T-helper 17 cell (primary cell): ENCODE results near the gene GIGYF2. TPM values are rescaled to one million over a fixed set of nuclear protein-coding genes. Genes with fewer than 3 reads are reported as not detected.
"Not testable (repeated sequence)": the region's sequence is repeated elsewhere in the genome, so short reads cannot be mapped to it uniquely, and the experiment has no call there.

Experiments used
- ATAC-seq: fragments of 150-1000 bp; cut with Tn5 transposase; 2 replicates; pipeline ENCODE4 v1.10.0; 2021; ENCODE audit warnings: mild to moderate bottlenecking, moderate library complexity
- DNase-seq, 3 donors: peaks; one replicate each; pipeline versions ENCODE4 v3.0.0 to v3.0.0-alpha.2; 2020 to 2021
- H3K9me3 ChIP-seq: one replicate; pipeline ENCODE4 v1.7.0; 2013; ENCODE audit warnings: low read length, mild to moderate bottlenecking; ENCODE audit not compliant: control insufficient read depth, poor library complexity, severe bottlenecking
- H3K27ac Mint-ChIP-seq: one replicate; pipeline ENCODE4 v1.8.0; 2022; ENCODE audit warnings: mild to moderate bottlenecking, moderate library complexity, mixed read lengths
- H3K27me3 Mint-ChIP-seq: one replicate; pipeline ENCODE4 v1.8.0; 2022; ENCODE audit warnings: mixed read lengths
- H3K36me3 Mint-ChIP-seq: one replicate; pipeline ENCODE4 v1.8.0; 2022; ENCODE audit warnings: low read depth, mixed read lengths
- H3K4me1 Mint-ChIP-seq: one replicate; pipeline ENCODE4 v1.8.0; 2022; ENCODE audit warnings: mild to moderate bottlenecking, mixed read lengths
- H3K4me3 Mint-ChIP-seq: one replicate; pipeline ENCODE4 v1.8.0; 2022; ENCODE audit warnings: mild to moderate bottlenecking, moderate library complexity, mixed read lengths
- total RNA-seq, 4 donors: library from RNA in 2 of 4; stranded (reverse) in 2 of 4; gene quantifications; one replicate each; pipeline ENCODE4 v1.2.3 and lab custom pipeline; 2022 to 2026

The GIGYF2 gene
- total RNA-seq, 2 donors from 2014 or later, result 55.9 to 62.9 TPM

GRCh38 chr2:232698556-232699091 is 1.5 kb downstream of the GIGYF2 start:
- no peaks in the 10 kb centered on the region for H3K36me3 Mint-ChIP-seq
- peaks cover 29% of the 10 kb centered on the region for H3K4me1 Mint-ChIP-seq
- H3K4me3 Mint-ChIP-seq, result peak overlapping the region; percentile 92
- no peaks in the 10 kb centered on the region for H3K27me3 Mint-ChIP-seq
- no peaks in the 10 kb centered on the region for H3K9me3 ChIP-seq
- peak overlapping the region; percentile 94 for H3K27ac Mint-ChIP-seq
- DNase-seq (no peak), ATAC-seq (no peak)

DNA sequence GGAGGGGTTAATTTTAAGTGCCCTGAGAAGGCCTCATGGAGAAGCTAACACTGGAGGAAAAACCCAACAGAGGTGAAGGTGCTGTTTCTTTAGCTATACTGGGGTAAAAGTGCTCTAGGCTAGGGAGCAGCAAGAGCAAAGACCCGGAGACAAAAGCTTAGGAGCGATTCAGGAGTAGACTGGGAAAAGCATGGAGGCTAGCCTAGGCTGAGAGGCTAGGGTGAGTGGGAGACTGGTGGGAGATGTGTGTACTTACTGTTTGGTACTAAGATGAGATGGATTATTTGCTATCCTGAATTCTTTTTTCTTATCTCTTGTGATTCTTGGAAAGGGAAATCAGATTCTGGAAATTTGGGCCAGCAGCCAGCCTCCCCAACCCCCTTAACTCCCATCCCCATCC is 2.0 kb downstream of the GIGYF2 start:
- Mint-ChIP-seq H3K4me3 (peak overlapping the region; percentile 92), H3K36me3 (peaks cover 2% of the 10 kb centered on the region), H3K27me3 (no peaks in the 10 kb centered on the region), H3K27ac (peak overlapping the region; percentile 94), H3K4me1 (peaks cover 33% of the 10 kb centered on the region)
- no peak for DNase-seq
- no peak for ATAC-seq
- H3K9me3 ChIP-seq, result no peaks in the 10 kb centered on the region

GRCh38 chr2:232700154-232700553 is 3.0 kb downstream of the GIGYF2 start:
- Mint-ChIP-seq H3K4me1 (peaks cover 33% of the 10 kb centered on the region), H3K36me3 (peaks cover 5% of the 10 kb centered on the region), H3K27ac (peak overlapping the region; percentile 94), H3K4me3 (peak overlapping the region; percentile 44), H3K27me3 (no peaks in the 10 kb centered on the region)
- no peak for ATAC-seq
- DNase-seq, result no peak
- no peaks in the 10 kb centered on the region for H3K9me3 ChIP-seq

DNA sequence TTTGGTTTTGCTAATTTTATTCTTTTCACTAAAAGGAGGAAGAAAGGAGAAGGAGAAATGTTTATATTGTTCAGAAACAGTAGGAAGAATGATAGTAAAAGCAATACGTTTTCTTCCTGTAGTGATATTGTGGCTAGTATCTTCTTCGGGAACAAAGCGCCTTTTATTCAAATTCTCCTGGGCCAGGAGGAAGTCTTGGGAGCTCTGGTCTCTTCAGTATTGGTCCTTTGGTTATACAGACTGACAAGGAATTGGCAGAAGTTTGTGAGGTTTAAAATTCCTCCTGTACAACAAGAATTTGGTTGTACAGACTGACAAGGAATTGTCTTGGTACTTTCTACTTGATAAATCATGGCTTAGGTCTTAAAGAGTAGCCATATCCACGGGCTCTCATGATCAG is 9.9 kb downstream of the GIGYF2 start:
- H3K4me1 Mint-ChIP-seq, result peaks cover 13% of the 10 kb centered on the region
- peaks cover 7% of the 10 kb centered on the region for H3K36me3 Mint-ChIP-seq
- ATAC-seq (no peak), DNase-seq (no peak)
- no peak overlapping the region for H3K4me3 Mint-ChIP-seq
- no peaks in the 10 kb centered on the region for H3K27me3 Mint-ChIP-seq
- H3K9me3 ChIP-seq, result no peaks in the 10 kb centered on the region
- no peak overlapping the region for H3K27ac Mint-ChIP-seq

- Mint-ChIP-seq H3K36me3 (no peaks in the 10 kb centered on the region), H3K4me1 (peaks cover 21% of the 10 kb centered on the region), H3K27ac (no peak overlapping the region), H3K4me3 (peak overlapping the region; percentile 2), H3K27me3 (no peaks in the 10 kb centered on the region)
- ATAC-seq, result no peak
- H3K9me3 ChIP-seq, result no peaks in the 10 kb centered on the region
- DNase-seq, result no peak
Measured at GRCh38 chr2:232713505-232713904, 16.4 kb downstream of the GIGYF2 start.

GRCh38 chr2:232714969-232715368 is 17.8 kb downstream of the GIGYF2 start:
- H3K36me3 Mint-ChIP-seq, result no peaks in the 10 kb centered on the region
- H3K9me3 ChIP-seq, result no peaks in the 10 kb centered on the region
- H3K27me3 Mint-ChIP-seq, result no peaks in the 10 kb centered on the region
- H3K4me3 Mint-ChIP-seq, result no peak overlapping the region
- peaks cover 23% of the 10 kb centered on the region for H3K4me1 Mint-ChIP-seq
- H3K27ac Mint-ChIP-seq, result peak overlapping the region; percentile 37
- ATAC-seq (no peak), DNase-seq (no peak)

GRCh38 chr2:232720056-232720455 is 22.9 kb downstream of the GIGYF2 start:
- Mint-ChIP-seq H3K36me3 (peaks cover 16% of the 10 kb centered on the region), H3K4me1 (peaks cover 31% of the 10 kb centered on the region)
- not testable (repeated sequence) for H3K27ac Mint-ChIP-seq, H3K27me3 Mint-ChIP-seq, H3K4me3 Mint-ChIP-seq, DNase-seq, ATAC-seq, H3K9me3 ChIP-seq

DNA sequence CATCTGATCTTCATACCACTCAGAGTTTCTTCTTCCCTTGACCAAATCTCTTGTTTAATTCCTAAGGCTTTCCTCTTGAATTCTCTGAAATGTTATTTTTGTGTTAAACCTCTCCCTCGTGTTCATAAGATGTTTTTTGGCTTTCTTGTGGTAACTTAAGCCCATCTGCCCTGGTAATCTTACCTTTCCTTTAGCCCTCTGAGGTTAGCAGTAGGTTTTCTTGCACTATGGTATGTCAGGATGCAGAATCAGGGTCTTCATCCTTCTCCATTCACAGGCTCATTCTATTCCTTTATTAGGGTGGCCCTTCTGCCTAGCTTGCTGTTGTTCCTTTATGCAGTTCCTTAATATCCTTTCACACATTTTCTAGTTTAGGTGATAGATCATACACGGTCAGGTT is 24.1 kb downstream of the GIGYF2 start:
- H3K4me1 Mint-ChIP-seq, result peaks cover 24% of the 10 kb centered on the region

GRCh38 chr2:232721882-232722281 is 24.8 kb downstream of the GIGYF2 start:
- no peak for ATAC-seq
- Mint-ChIP-seq H3K4me3 (no peak overlapping the region), H3K4me1 (peaks cover 21% of the 10 kb centered on the region), H3K36me3 (peaks cover 17% of the 10 kb centered on the region), H3K27ac (peak overlapping the region; percentile 74), H3K27me3 (no peaks in the 10 kb centered on the region)
- H3K9me3 ChIP-seq, result no peaks in the 10 kb centered on the region
- DNase-seq, result no peak

More for the DNA sequence above, 24.1 kb downstream of the GIGYF2 start:
- no peaks in the 10 kb centered on the region for H3K27me3 Mint-ChIP-seq
- H3K36me3 Mint-ChIP-seq, result peaks cover 17% of the 10 kb centered on the region
- no peaks in the 10 kb centered on the region for H3K9me3 ChIP-seq
- peak overlapping the region; percentile 74 for H3K27ac Mint-ChIP-seq
- no peak for DNase-seq
- no peak overlapping the region for H3K4me3 Mint-ChIP-seq
- no peak for ATAC-seq

GRCh38 chr2:232723027-232723426 is 25.9 kb downstream of the GIGYF2 start:
- H3K4me3 Mint-ChIP-seq, result no peak overlapping the region
- peaks cover 21% of the 10 kb centered on the region for H3K36me3 Mint-ChIP-seq
- H3K9me3 ChIP-seq, result no peaks in the 10 kb centered on the region
- DNase-seq, result no peak
- H3K27me3 Mint-ChIP-seq, result no peaks in the 10 kb centered on the region
- peak overlapping the region; percentile 71 for H3K27ac Mint-ChIP-seq
- no peak for ATAC-seq
- H3K4me1 Mint-ChIP-seq, result peaks cover 27% of the 10 kb centered on the region

DNA sequence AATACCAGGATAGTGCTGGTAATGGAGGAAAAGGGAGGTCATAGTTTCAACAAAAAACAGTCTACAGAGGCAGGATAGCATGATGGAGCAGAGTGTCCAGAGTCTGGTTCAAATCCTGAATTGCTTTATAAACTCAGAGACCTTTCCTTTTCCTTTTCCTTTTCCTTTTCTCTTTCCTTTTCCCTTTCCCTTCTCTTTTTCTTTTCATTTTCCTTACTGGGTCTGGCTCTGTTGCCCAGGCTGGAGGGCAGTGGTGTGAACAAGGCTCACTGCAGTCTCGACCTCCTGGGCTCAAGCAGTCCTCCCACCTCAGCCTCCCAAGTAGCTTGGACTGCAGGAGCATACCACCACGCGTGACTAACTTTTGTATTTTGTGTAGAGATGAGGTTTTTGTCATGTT is 31.7 kb downstream of the GIGYF2 start:
- H3K4me1 Mint-ChIP-seq, result peaks cover 18% of the 10 kb centered on the region
- peak overlapping the region; percentile 19 for H3K27ac Mint-ChIP-seq
- no peaks in the 10 kb centered on the region for H3K27me3 Mint-ChIP-seq
- peaks cover 20% of the 10 kb centered on the region for H3K36me3 Mint-ChIP-seq
- no peak for ATAC-seq
- no peak overlapping the region for H3K4me3 Mint-ChIP-seq
- no peaks in the 10 kb centered on the region for H3K9me3 ChIP-seq
- DNase-seq, result no peak

- DNase-seq (no peak), ATAC-seq (no peak)
- Mint-ChIP-seq H3K4me3 (no peak overlapping the region), H3K36me3 (peaks cover 15% of the 10 kb centered on the region), H3K4me1 (peaks cover 14% of the 10 kb centered on the region), H3K27ac (peak overlapping the region; percentile 32), H3K27me3 (no peaks in the 10 kb centered on the region)
- no peaks in the 10 kb centered on the region for H3K9me3 ChIP-seq
Measured at GRCh38 chr2:232731470-232731869, 34.3 kb downstream of the GIGYF2 start.

DNA sequence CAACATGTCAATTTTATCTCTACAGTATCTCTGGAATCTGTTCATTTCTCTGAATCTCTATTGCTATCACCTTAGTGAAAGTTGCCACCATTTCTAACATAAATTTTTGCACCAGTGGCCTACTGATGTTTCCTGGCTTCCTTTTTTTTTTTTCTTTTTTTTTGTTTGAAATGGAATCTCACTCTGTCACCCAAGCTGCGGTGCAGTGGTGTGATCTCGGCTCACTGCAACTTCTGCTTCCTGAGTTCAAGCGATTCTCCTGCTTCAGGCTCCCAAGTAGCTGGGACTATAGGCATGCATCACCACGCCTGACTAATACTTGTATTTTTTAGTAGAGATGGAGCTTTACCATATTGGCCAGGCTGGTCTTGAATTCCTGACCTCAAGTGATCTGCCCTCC is 44.2 kb downstream of the GIGYF2 start:
- no peaks in the 10 kb centered on the region for H3K9me3 ChIP-seq
- peaks cover 7% of the 10 kb centered on the region for H3K36me3 Mint-ChIP-seq
- no peak for DNase-seq
- H3K27ac Mint-ChIP-seq, result no peak overlapping the region
- no peak for ATAC-seq
- peaks cover 15% of the 10 kb centered on the region for H3K4me1 Mint-ChIP-seq
- no peak overlapping the region for H3K4me3 Mint-ChIP-seq
- H3K27me3 Mint-ChIP-seq, result no peaks in the 10 kb centered on the region

DNA sequence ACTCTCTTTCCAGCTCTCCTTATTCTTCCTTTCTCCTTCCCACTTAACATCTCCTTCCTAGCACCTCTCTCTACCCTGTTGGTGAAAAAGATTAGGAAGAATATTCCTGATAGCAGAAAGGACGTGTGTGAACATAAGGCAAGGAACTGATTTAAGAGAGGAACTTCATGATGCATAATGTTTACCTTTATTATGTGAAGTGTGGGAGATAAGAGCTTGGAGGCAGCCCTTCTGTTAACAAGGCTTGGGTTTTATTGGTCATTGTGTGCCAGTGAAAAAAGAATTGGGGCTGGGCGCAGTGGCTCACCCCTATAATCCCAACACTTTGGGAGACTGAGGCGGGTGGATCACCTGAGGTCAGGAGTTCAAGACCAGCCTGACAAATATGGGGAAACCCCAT is 44.8 kb downstream of the GIGYF2 start:
- no peak for DNase-seq
- Mint-ChIP-seq H3K27ac (no peak overlapping the region), H3K27me3 (no peaks in the 10 kb centered on the region), H3K36me3 (peaks cover 7% of the 10 kb centered on the region), H3K4me1 (peaks cover 15% of the 10 kb centered on the region), H3K4me3 (no peak overlapping the region)
- no peaks in the 10 kb centered on the region for H3K9me3 ChIP-seq
- no peak for ATAC-seq
